HEK293 (cell line): ENCODE results near the gene ZBTB20.

Experiments
- ELK4 ChIP-seq: IDR thresholded peaks from 2 replicates; pipeline ENCODE4 v1.6.1; 2011; ENCODE audit warnings: mild to moderate bottlenecking, low read depth, low read length, borderline replicate concordance
- FEZF1 ChIP-seq: fragments of 450-650 bp; formaldehyde crosslinking; IDR thresholded peaks from 2 replicates; pipeline ENCODE4 v1.5.1; 2016; ENCODE audit warnings: missing biosample characterization, missing genetic modification characterization
- GFI1B ChIP-seq: fragments of 450-650 bp; formaldehyde crosslinking; IDR thresholded peaks from 2 replicates; pipeline ENCODE4 v1.5.1; 2016; ENCODE audit warnings: missing biosample characterization, missing genetic modification characterization
- IKZF3 ChIP-seq: fragments of 450-650 bp; IDR thresholded peaks from 2 replicates; pipeline ENCODE4 v1.5.0; 2018; ENCODE audit warnings: missing biosample characterization, mild to moderate bottlenecking, missing genetic modification characterization, moderate library complexity
- KLF17 ChIP-seq: fragments of 450-650 bp; formaldehyde crosslinking; IDR thresholded peaks from 2 replicates; pipeline ENCODE4 v1.5.1; 2016; ENCODE audit warnings: missing biosample characterization, missing genetic modification characterization
- MYNN ChIP-seq: fragments of 450-650 bp; formaldehyde crosslinking; IDR thresholded peaks from 2 replicates; pipeline ENCODE4 v1.5.1; 2016; ENCODE audit warnings: missing biosample characterization, missing genetic modification characterization, borderline replicate concordance
- PRDM6 ChIP-seq: fragments of 450-650 bp; formaldehyde crosslinking; IDR thresholded peaks from 2 replicates; pipeline ENCODE4 v1.5.1; 2017; ENCODE audit warnings: missing biosample characterization, missing genetic modification characterization
- RBAK ChIP-seq: fragments of 450-650 bp; formaldehyde crosslinking; IDR thresholded peaks from 2 replicates; pipeline ENCODE4 v1.5.1; 2016; ENCODE audit warnings: missing biosample characterization, missing genetic modification characterization
- ZBTB1 ChIP-seq: fragments of 450-650 bp; formaldehyde crosslinking; IDR thresholded peaks from 2 replicates; pipeline ENCODE4 v1.5.1; 2016; ENCODE audit warnings: missing biosample characterization, missing genetic modification characterization
- ZBTB17 ChIP-seq: fragments of 450-650 bp; formaldehyde crosslinking; IDR thresholded peaks from 2 replicates; pipeline ENCODE4 v1.5.1; 2016; ENCODE audit warnings: missing biosample characterization, missing genetic modification characterization
- ZBTB20 ChIP-seq: fragments of 450-650 bp; formaldehyde crosslinking; IDR thresholded peaks from 2 replicates; pipeline ENCODE4 v1.5.1; 2016; ENCODE audit warnings: missing biosample characterization, missing genetic modification characterization
- ZNF202 ChIP-seq: fragments of 450-650 bp; formaldehyde crosslinking; IDR thresholded peaks from 2 replicates; pipeline ENCODE4 v1.5.1; 2016; ENCODE audit warnings: missing biosample characterization, missing genetic modification characterization, borderline replicate concordance
- ZNF221 ChIP-seq: fragments of 450-650 bp; formaldehyde crosslinking; IDR thresholded peaks from 2 replicates; pipeline ENCODE4 v1.5.1; 2017; ENCODE audit warnings: missing biosample characterization, missing genetic modification characterization, borderline replicate concordance
- ZNF26 ChIP-seq: fragments of 450-650 bp; formaldehyde crosslinking; IDR thresholded peaks from 2 replicates; pipeline ENCODE4 v1.5.1; 2016; ENCODE audit warnings: missing biosample characterization, missing genetic modification characterization
- ZNF366 ChIP-seq: fragments of 450-650 bp; formaldehyde crosslinking; conservative IDR thresholded peaks from 2 replicates; pipeline ENCODE4 v1.5.1; 2016; ENCODE audit warnings: missing biosample characterization, missing genetic modification characterization
- ZNF501 ChIP-seq: fragments of 450-650 bp; formaldehyde crosslinking; IDR thresholded peaks from 2 replicates; pipeline ENCODE4 v1.5.1; 2016; ENCODE audit warnings: missing biosample characterization, missing genetic modification characterization
- ZNF596 ChIP-seq: fragments of 450-650 bp; IDR thresholded peaks from 2 replicates; pipeline ENCODE4 v1.5.0; 2018; ENCODE audit warnings: missing biosample characterization, mild to moderate bottlenecking, missing genetic modification characterization, moderate library complexity
- ZNF660 ChIP-seq: fragments of 450-650 bp; IDR thresholded peaks from 2 replicates; pipeline ENCODE4 v1.5.1; 2018; ENCODE audit warnings: missing biosample characterization, mild to moderate bottlenecking, missing genetic modification characterization
- ZSCAN16 ChIP-seq: fragments of 450-650 bp; formaldehyde crosslinking; IDR thresholded peaks from 2 replicates; pipeline ENCODE4 v1.5.1; 2016; ENCODE audit warnings: missing biosample characterization, missing genetic modification characterization
- ZSCAN18 ChIP-seq: fragments of 450-650 bp; formaldehyde crosslinking; IDR thresholded peaks from 2 replicates; pipeline ENCODE4 v1.5.1; 2016; ENCODE audit warnings: missing biosample characterization, missing genetic modification characterization

The ZBTB20 gene

GRCh38 chr3:114454551-114455251 lies 692.4 kb downstream of the ZBTB20 start (continued):
- TF ChIP-seq PRDM6 (tag by site-specific recombination): no peak
- TF ChIP-seq ELK4: no peak
- no peak for TF ChIP-seq MYNN (tag by site-specific recombination)
- no peak for TF ChIP-seq ZBTB1 (tag by site-specific recombination)
- TF ChIP-seq RBAK (tag by site-specific recombination): no peak
- peak; percentile 54; the same call in 1 of the 2 replicates for TF ChIP-seq ZNF202 (tag by site-specific recombination)
- peak; percentile 97 for TF ChIP-seq ZNF596 (tag by site-specific recombination)
- peak; percentile 93 for TF ChIP-seq ZBTB17 (tag by site-specific recombination)
- TF ChIP-seq KLF17 (tag by site-specific recombination): no peak
- TF ChIP-seq ZNF221 (tag by site-specific recombination): no peak
- TF ChIP-seq ZSCAN16: no peak; the same call in 1 of the 2 replicates
- no peak for TF ChIP-seq ZNF501 (tag by site-specific recombination)
- TF ChIP-seq ZNF366 (tag by site-specific recombination): peak; percentile 78
- peak; percentile 29; the same call in 1 of the 2 replicates for TF ChIP-seq ZBTB20 (tag by site-specific recombination)
- TF ChIP-seq FEZF1 (tag by site-specific recombination): peak; percentile 34; the same call in 1 of the 2 replicates
- TF ChIP-seq IKZF3 (tag by site-specific recombination): no peak
- TF ChIP-seq GFI1B (tag by site-specific recombination): no peak; the same call in 1 of the 2 replicates
- TF ChIP-seq ZNF26 (tag by site-specific recombination): no peak
- peak; percentile 53; the same call in 1 of the 2 replicates for TF ChIP-seq ZSCAN18
- TF ChIP-seq ZNF660 (tag by site-specific recombination): no peak
- TF ChIP-seq, all 188 proteins: peak for 16
